ENCODE data around the gene ZDHHC14. TPM values are rescaled to one million over a fixed set of nuclear protein-coding genes. Genes with fewer than 3 reads are reported as not detected.

The ZDHHC14 gene
- total and polyA plus RNA-seq, 2 of the 8 experiments (the other 6 are each of a cell fraction or from before 2014, with no cell fraction given) = 2.9 to 5.3 TPM

- H3K23ac ChIP-seq (ENCODE audit: insufficient read length) = no peak overlapping the region
- H3K18ac ChIP-seq (ENCODE audit: extremely low read depth, low read length) = no peak overlapping the region
- DNase-seq (ENCODE audit: low read depth in 1 of 2, low spot score in 2 of 2) (no peak), FAIRE-seq (no peak)
- no peak overlapping the region for H4K5ac ChIP-seq (ENCODE audit: insufficient read length, low read depth, low read length)
- H3K14ac ChIP-seq (ENCODE audit: insufficient read length) = no peak overlapping the region
- H2BK12ac ChIP-seq (ENCODE audit: low read depth, low read length) = no peak overlapping the region
- H3K79me1 ChIP-seq (ENCODE audit: low read depth, low read length) = no peaks in the 10 kb centered on the region
- no peak overlapping the region for H3K56ac ChIP-seq (replicated peaks; ENCODE audit: insufficient read length, low read depth, low read length)
- ChIA-PET CTCF (ENCODE audit: partially characterized antibody) (interaction anchor here (1.1 to 1.7 kb wide), 5 partner anchors 9 to 360 kb away, joined by 3 to 5 read pairs (median 3); no protein-coding TSS in a partner anchor), POLR2A (ENCODE audit: partially characterized antibody) (no interaction called here)
- no peak overlapping the region for H3K4me2 ChIP-seq (ENCODE audit: insufficient read depth in 1 of 2, low read depth in 2 of 2, low read length in 2 of 2)
- H3K27ac ChIP-seq (ENCODE audit: low read depth, low read length) = no peak overlapping the region
- no peak overlapping the region for H3K9ac ChIP-seq (replicated peaks in 1 of 4; ENCODE audit: extremely low read depth in 1 of 4, low read depth in 3 of 4, low read length in 3 of 4)
- no peak overlapping the region for H2AK5ac ChIP-seq (ENCODE audit: low read depth, low read length)
- H3K79me2 ChIP-seq (ENCODE audit: control insufficient read depth in 1 of 2, insufficient read depth in 2 of 2, low read length in 2 of 2) = no peaks in the 10 kb centered on the region
- H2BK120ac ChIP-seq (replicated peaks; ENCODE audit: low read depth, low read length) = no peak overlapping the region
- no peak overlapping the region for H2BK20ac ChIP-seq (ENCODE audit: low read length)
- WGBS, 2 experiments (ENCODE audit: extremely low coverage in 1 of 2, insufficient coverage in 1 of 2, insufficient read length in 1 of 2, insufficient replicate concordance in 2 of 2, low coverage in 1 of 2, low lambda C conversion rate in 2 of 2, missing lambda C conversion rate in 1 of 2) = 88% methylated on average over 7 of the region's 7 CpGs; no CpG with 5 or more reads in 1 of the 2 experiments
- H3K4ac ChIP-seq (replicated peaks; ENCODE audit: insufficient read length, low read depth, low read length) = no peak overlapping the region
- H3K36me3 ChIP-seq (ENCODE audit: control insufficient read depth in 2 of 4, insufficient read depth in 4 of 4, low read length in 3 of 4) = no peaks in the 10 kb centered on the region
- 0 out of 2 replicates have a peak overlapping the region, but pooled peaks have one; percentile 52 for H2BK5ac ChIP-seq (ENCODE audit: low read depth, low read length)
- peaks cover 0 to under 1% (median under 1%) of the 10 kb centered on the region in 4 experiments; a peak in 2 of 7 replicates for H3K4me1 ChIP-seq (replicated peaks in 1 of 4; ENCODE audit: control insufficient read depth in 3 of 4, insufficient read depth in 4 of 4, low read length in 3 of 4)
- H3K9me3 ChIP-seq (ENCODE audit: insufficient read depth in 2 of 2, low read depth in 1 of 2, low read length in 1 of 2) = no peaks in the 10 kb centered on the region
- H3K23me2 ChIP-seq (ENCODE audit: low read depth, low read length) = no peaks in the 10 kb centered on the region
- no peaks in the 10 kb centered on the region; a peak in 1 of 7 replicates for H3K27me3 ChIP-seq (replicated peaks in 1 of 4; ENCODE audit: control insufficient read depth in 3 of 4, extremely low read depth in 1 of 4, insufficient read depth in 3 of 4, low read length in 3 of 4)
- H2AFZ ChIP-seq (ENCODE audit: low read length) = no peak overlapping the region
- no peak overlapping the region for H3K4me3 ChIP-seq (ENCODE audit: extremely low read depth in 1 of 4, insufficient read depth in 2 of 4, low read depth in 3 of 4, low read length in 4 of 4)
- H4K91ac ChIP-seq (replicated peaks; ENCODE audit: insufficient read length, low read length) = no peak overlapping the region
- H4K8ac ChIP-seq (ENCODE audit: extremely low read depth, insufficient read depth, low read length) = no peak overlapping the region
- H4K20me1 ChIP-seq (replicated peaks in 1 of 2; ENCODE audit: control insufficient read depth in 1 of 2, insufficient read depth in 2 of 2, low read length in 2 of 2) = no peaks in the 10 kb centered on the region
- no peak overlapping the region for H2BK15ac ChIP-seq (ENCODE audit: low read length)
- TF ChIP-seq HDAC6 (IDR thresholded peaks at IDR 0.05; ENCODE audit: low read depth, low read length) (no peak), SAP30 (IDR thresholded peaks at IDR 0.05; ENCODE audit: insufficient read depth, insufficient replicate concordance, low read length) (no peak), ZNF274 (IDR thresholded peaks at IDR 0.05; ENCODE audit: borderline replicate concordance, extremely low read depth, low read length) (no peak), SIX5 (IDR thresholded peaks at IDR 0.05; ENCODE audit: low read depth, low read length) (no peak), CTCF (IDR thresholded peaks at IDR 0.05; ENCODE audit: control extremely low read depth in 1 of 3, insufficient read depth in 1 of 3, low read depth in 1 of 3, low read length in 3 of 3) (no peak), CHD2 (IDR thresholded peaks at IDR 0.05; ENCODE audit: low read length) (no peak), MAFK (IDR thresholded peaks at IDR 0.05; ENCODE audit: low read depth, low read length) (no peak), CBX8 (IDR thresholded peaks at IDR 0.05; ENCODE audit: borderline replicate concordance, low read depth, low read length) (no peak), SIN3A (conservative IDR thresholded peaks at IDR 0.05 in 1 of 2, IDR thresholded peaks at IDR 0.05 in 1 of 2; ENCODE audit: low read depth in 1 of 2, low read length in 2 of 2) (no peak), YY1 (IDR thresholded peaks at IDR 0.05; ENCODE audit: low read depth, low read length) (no peak), POLR2AphosphoS5 (IDR thresholded peaks at IDR 0.05; ENCODE audit: low read depth, low read length) (no peak), RBBP5 (IDR thresholded peaks at IDR 0.05; ENCODE audit: borderline replicate concordance, low read depth, low read length) (no peak)
Measured at GRCh38 chr6:157675831-157676230, 294.8 kb downstream of the ZDHHC14 start.
